ENCODE results near the gene FAM120B.

The FAM120B gene

GRCh38 chr6:170374571-170375444 is 68.2 kb downstream of the FAM120B start:
- no peak for TF ChIP-seq CTCF (IDR thresholded peaks at IDR 0.05)

GRCh38 chr6:170375661-170376060 is 69.1 kb downstream of the FAM120B start:
- no peak for TF ChIP-seq CTCF (IDR thresholded peaks at IDR 0.05)

GRCh38 chr6:170376386-170377043 is 70.0 kb downstream of the FAM120B start:
- no peak for TF ChIP-seq CTCF (IDR thresholded peaks at IDR 0.05)

GRCh38 chr6:170378502-170378901 is 71.9 kb downstream of the FAM120B start:
- no peak for TF ChIP-seq CTCF (IDR thresholded peaks at IDR 0.05)

- no peak for TF ChIP-seq CTCF (IDR thresholded peaks at IDR 0.05)
Observed at GRCh38 chr6:170381562-170381961, 75.0 kb downstream of the FAM120B start.

GRCh38 chr6:170383466-170384035 is 77.0 kb downstream of the FAM120B start:
- TF ChIP-seq CTCF (IDR thresholded peaks at IDR 0.05), result no peak

GRCh38 chr6:170385506-170385905 is 78.9 kb downstream of the FAM120B start:
- TF ChIP-seq CTCF (IDR thresholded peaks at IDR 0.05), result no peak
